ENCODE measurements around the gene HSPA8.

DNA sequence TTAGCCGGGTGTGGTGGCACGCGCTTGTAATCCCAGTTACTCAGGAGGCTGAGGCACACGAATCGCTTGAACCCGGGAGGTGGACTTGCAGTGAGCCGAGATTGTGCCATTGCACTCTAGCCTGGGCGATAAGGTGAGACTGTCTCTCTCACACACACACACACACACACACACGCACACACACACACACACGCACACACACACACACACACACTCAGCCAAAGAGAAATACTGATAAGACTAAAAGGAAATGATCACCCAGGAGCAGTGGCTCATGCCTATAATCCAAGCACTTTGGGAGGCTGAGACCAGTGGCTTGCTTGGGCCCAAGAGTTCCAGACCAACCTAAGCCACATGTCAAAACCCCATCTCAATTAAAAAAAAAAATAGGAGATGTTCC is 20.8 kb downstream of the HSPA8 start:
- TF ChIP-seq, protein P1, sequence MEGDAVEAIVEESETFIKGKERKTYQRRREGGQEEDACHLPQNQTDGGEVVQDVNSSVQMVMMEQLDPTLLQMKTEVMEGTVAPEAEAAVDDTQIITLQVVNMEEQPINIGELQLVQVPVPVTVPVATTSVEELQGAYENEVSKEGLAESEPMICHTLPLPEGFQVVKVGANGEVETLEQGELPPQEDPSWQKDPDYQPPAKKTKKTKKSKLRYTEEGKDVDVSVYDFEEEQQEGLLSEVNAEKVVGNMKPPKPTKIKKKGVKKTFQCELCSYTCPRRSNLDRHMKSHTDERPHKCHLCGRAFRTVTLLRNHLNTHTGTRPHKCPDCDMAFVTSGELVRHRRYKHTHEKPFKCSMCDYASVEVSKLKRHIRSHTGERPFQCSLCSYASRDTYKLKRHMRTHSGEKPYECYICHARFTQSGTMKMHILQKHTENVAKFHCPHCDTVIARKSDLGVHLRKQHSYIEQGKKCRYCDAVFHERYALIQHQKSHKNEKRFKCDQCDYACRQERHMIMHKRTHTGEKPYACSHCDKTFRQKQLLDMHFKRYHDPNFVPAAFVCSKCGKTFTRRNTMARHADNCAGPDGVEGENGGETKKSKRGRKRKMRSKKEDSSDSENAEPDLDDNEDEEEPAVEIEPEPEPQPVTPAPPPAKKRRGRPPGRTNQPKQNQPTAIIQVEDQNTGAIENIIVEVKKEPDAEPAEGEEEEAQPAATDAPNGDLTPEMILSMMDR (IDR thresholded peaks at IDR 0.05): no peak
- no peak for TF ChIP-seq POLR2A (IDR thresholded peaks at IDR 0.05)
